ENCODE measurements around the gene PSMA8.
A peak's percentile ranks its signal among the peaks of the same experiment; 100 is the strongest.
"Not testable (repeated sequence)": the region's sequence is repeated elsewhere in the genome, so short reads cannot be mapped to it uniquely, and the experiment has no call there.

PSMA8 gene

DNA sequence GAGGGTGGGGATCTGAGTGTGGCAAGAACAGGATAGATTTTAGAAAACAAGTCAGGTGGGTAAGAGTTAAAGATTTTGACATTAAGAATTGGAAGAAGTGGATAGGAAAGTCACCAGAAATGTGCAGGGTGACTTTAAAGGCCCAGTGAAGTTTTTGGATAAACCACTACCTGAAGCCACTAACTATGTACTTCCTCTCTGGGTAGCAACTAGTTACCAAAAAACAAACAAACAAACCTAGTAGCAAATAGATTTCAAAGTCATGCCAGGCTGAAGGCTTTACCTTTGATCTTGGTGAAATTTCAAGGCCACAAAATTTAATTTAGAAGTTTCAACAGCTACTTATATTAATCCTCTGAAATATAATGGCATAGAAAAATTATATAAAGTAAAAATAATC lies 42.5 kb downstream of the PSMA8 start:
- no peak for DNase-seq

DNA sequence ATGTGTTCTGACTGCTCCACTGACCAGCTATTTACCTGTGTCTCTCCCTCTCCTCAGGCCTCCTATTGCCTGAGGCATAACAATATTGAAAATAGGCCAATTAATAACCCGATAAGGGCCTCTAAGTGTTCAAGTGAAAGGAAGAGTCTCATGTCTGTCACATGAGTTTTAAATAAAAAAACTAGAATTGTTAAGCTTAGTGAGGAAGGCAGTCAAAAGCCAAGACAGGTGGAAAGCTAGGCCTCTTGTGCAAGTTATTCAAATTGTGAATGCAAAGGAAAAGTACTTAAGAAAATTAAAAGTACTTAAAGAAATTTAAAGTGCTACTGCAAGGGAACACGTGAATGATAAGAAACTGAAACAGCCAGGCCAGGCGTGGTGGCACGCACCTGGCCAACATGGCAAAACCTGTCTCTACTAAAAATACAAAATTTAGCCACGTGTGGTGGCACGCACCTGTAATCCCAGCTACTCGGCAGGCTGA lies 47.7 kb downstream of the PSMA8 start:
- no peak for DNase-seq

DNA sequence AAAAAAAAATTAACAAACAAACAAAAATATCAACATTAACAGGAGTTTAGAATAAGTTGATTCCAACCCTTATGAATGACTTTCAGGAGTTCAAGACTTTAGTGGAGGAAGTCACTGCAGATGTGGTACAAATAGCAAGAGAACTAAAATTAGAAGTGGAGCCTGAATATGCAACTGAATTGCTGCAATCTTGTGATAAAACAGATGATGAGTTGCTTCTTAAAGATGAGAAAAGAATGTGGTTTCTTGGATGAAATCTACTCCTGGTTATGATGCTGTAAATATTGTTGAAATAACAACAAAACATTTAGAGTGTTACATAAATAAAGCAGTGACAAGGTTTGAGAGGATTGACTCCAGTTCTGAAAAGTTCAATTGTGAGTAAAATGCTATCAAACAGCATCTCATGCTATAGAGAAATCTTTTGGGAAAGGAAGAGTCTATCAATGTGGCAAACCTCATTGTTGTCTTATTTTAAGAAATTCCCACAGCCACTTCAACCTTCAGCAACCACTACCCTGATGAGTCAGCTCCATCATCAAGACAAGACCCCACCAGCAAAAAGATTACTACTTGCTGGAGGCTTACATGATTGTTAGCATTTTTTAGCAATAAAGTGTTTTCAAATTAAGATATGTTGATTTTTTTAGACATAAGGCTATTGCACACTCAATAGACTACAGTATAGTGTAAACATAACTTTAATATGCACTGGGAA lies 49.9 kb downstream of the PSMA8 start:
- no peak for DNase-seq

DNA sequence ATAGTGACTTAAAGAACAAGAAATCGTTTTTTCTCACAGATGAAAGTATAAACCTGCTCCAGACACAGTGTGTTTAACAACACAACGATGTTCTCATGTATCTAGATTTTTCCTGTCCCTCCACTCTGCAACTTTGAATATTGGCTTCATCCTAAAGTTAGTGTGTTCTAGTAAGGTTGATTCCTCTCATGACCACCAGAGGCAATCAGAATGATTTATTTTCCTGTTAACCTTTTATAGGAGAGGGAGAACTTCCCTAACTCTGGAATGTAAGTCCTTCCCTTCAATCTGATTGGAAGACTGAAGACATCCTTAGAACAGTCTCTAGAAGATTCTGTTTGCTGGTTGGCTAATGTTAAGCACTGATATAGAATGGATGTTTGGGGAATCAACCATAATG lies 51.6 kb downstream of the PSMA8 start:
- DNase-seq = no peak

DNA sequence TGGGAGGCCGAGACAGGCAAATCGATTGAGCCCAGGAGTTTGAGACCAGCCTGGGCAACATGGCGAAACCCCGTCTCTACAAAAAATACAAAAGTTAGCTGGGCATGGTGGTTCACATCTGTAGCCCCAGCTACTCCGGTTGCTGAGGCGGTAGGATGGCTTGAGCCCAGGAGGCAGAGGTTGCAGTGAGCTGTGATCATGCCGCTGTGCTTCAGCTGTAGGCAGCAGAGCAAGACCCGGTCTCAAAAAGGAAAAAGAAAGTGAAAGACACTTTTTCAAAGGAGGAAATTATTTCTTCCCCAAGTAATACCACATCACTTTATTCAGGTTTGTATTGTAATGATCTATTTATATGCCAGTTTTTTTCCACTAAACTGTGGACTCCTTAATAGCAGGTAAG lies 56.8 kb downstream of the PSMA8 start:
- DNase-seq = no peak

DNA sequence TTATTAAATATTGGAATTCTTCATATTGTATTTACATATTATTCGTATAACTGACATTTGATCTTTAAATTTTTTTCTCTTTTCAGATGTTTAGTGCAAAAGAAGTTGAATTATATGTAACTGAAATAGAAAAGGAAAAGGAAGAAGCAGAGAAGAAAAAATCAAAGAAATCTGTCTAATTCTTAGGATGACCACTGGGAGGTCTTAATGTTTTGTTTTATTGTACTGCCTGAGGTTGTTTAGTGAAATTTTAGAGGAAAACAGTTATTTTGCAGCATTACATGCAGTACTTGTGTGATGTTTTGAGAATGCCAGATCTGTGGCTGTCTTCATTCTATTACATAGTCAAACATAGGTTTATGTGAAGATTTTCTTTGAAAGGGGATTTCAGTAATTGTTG lies 58.6 kb downstream of the PSMA8 start:
- no peak for DNase-seq

DNA sequence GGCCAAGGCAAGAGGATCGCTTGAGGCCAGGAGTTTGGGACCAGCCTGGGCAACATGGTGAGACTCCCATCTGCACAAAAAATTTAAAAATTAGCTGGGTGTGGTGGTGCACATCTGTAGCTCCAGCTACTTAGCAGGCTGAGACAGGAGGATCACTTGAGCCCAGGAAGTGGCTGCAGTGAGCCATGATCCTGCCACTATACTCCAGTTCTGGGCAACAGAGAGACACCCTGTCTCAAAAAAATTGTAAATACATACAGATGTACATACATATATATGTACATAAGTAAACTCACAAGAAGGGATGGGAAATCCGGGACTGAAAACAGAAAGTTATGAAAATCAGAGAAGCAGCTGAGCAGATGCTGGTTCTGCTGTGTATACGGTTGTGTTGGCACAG lies 62.9 kb downstream of the PSMA8 start:
- DNase-seq = no peak

DNA sequence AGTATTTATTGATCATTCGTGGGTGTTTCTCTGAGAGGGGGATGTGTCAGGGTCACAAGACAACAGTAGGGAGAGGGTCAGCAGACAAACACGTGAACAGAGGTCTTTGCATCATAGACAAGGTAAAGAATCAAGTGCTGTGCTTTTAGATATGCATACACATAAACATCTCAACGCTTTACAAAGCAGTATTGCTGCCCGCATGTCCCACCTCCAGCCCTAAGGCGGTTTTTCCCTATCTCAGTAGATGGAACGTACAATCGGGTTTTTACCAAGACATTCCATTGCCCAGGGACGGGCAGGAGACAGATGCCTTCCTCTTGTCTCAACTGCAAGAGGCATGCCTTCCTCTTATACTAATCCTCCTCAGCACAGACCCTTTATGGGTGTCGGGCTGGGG lies 68.3 kb downstream of the PSMA8 start:
- not testable (repeated sequence) for DNase-seq

DNA sequence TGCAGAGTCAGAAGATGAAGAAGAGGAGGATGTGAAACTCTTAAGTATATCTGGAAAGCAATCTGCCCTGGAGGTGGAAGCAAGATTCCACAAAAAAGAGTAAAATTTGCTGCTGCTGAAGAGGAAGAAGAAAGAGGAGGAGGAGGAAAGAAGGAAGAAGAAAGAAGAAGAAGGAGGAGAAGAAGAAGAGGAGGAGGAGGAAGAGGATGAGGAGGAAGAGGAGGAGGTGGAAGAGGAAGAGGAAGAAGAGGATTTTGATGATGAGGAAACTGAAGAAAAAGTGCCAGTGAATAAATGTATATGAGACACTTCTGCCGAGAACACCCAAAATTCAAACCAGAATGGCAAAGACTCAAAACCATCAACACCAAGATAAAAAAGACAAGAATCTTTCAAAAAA lies 71.6 kb downstream of the PSMA8 start:
- no peak for DNase-seq

DNA sequence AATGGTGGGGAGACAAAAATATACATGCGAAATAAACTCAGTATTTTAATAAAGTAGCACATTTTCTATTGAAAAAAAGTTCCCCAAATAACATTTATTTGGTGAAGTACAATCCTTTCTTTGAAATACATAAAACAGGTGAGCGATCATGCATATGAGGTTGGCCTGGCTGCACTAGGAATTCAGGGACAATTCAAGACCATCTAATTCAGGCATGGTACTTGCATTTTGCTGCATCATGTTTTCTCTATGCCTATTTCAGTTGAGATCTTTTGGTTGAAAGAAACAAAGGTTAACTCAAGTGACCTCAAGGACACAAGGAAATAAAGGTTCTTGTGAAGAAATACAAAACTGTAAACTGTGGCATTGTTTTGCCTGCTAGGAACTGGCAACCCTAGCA lies 72.8 kb downstream of the PSMA8 start:
- DNase-seq = no peak

DNA sequence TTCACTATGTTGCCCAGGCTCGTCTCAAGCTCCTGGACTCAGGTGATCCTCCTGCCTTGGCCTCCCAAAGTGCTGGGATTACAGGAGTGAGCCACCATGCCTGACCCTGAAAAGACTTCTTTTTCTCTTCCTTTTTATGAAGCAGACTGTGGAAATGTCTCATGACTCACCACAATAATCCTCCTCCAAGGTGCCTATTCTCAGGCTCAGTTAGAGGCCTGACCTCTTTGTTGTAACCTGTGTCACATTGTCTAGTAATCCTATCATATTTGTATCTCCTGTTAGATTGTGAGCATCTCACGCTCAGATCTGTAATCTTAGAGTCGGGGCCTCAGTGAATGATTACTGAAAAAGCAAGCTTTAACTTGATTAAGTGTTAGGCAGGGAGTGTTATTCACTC lies 74.3 kb downstream of the PSMA8 start:
- no peak for DNase-seq

DNA sequence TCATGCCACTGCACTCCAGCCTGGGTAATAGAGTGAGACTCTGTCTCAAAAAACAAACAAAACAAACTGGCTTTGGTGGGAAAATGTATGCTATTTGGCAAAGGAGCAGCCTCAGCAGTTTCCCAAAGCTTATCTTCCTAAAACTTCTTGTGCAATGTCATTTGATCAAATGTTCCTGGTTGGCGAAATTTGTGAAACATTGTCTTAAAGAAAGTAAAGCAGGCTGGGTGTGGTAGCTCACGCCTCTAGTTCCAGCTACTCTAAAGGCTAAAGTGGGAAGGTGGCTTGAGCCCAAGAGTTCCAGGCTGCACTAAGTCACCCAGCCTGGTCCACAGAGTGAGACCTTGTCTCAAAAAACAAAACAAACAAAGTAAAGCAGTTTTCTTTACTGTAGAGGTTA lies 75.3 kb downstream of the PSMA8 start:
- no peak for DNase-seq

DNA sequence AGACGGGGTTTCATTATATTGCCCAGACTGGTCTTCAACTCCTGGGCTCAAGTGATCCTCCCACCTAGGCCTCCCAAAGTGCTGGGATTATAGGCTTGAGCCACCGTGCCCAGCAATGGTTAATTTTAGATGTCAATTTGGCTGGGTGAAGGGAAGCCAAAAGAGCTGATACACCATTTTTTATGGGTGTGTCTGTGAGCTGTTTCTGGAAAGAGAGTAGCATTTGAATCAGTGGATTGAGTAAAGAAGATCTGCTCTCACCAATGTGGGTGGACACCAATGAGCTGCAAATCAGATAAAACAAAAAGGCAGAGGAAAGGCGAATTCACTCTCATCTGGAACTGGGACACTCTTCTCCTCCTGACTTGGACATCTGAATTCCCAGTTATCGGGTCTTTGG lies 76.5 kb downstream of the PSMA8 start:
- DNase-seq = no peak

DNA sequence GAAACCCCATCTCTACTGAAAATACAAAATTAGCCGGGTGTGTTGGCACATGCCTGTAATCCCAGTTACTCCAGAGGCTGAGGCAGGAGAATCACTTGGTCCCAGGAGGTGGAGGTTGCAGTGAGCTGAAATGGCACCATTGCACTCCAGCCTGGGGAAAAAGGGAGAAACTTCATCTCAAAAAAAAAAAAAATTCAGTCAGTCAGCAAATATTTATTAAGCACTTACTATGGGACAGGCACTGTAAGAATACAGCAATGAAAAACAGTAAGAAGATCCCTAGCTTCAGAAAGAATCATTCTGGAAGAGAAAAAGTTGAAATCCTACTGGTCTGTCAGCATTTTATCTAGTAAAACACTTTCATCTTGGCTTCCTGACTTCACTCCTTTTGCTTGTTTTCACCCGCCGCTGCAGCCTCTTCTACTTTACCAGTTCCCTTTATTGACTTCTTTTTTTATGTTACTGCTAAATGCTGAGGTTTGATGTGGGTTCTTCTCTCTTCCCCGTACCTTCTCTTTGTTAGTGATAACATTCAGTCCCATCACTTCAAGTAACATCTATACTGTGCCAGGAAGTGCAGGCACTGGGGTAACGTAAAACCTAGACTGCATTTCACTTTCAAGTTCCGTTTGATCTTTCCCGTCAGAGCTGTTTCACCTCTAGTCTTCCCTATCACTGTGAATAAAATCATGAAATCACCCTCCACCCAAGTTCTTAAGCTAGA lies 81.7 kb downstream of the PSMA8 start:
- no peak for DNase-seq

DNA sequence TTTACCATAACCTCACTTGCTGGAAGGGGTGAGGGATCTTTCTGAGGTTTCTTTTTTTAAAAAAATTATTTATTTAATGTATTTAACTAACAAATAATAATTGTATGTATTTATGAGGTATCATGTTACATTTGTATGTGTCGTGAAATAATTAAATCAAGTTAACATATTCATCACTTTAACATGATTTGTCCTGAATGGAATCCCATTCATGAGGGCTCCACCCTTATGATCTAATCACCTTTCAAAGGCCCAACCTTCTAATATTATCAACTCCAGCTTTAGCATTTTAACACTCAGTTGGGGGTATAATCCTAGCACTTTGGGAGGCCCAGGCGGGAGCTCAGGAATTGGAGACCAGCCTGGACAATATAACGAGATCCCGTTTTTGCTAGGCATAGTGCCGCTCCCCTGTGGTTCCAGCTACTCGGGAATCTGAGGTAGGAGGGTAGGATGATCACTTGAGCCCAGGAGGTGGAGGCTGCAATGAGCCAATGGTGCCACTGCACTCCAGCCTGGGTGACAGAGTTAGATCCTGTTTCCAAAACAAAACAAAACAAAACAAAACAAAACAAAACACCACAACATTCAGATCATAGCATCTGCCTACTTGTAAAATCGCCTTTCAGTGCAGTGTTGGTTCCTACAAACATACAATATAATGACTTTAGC lies 91.5 kb downstream of the PSMA8 start:
- no peak for DNase-seq

DNA sequence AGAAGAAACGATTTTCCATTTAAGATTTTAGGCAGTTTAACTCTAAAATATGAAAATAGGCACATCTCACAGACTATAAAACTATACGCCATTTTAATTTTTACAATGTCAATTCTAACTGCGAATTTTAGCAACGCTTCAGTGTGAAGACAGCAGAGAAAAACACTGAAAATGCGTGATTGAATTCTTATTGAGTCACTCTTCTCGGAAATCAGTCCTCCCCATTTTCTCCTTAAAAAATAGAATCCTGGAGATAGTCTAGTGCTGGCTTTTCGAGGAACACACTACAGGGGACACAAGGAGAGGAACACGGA lies 92.2 kb downstream of the PSMA8 start:
- DNase-seq = no peak

DNA sequence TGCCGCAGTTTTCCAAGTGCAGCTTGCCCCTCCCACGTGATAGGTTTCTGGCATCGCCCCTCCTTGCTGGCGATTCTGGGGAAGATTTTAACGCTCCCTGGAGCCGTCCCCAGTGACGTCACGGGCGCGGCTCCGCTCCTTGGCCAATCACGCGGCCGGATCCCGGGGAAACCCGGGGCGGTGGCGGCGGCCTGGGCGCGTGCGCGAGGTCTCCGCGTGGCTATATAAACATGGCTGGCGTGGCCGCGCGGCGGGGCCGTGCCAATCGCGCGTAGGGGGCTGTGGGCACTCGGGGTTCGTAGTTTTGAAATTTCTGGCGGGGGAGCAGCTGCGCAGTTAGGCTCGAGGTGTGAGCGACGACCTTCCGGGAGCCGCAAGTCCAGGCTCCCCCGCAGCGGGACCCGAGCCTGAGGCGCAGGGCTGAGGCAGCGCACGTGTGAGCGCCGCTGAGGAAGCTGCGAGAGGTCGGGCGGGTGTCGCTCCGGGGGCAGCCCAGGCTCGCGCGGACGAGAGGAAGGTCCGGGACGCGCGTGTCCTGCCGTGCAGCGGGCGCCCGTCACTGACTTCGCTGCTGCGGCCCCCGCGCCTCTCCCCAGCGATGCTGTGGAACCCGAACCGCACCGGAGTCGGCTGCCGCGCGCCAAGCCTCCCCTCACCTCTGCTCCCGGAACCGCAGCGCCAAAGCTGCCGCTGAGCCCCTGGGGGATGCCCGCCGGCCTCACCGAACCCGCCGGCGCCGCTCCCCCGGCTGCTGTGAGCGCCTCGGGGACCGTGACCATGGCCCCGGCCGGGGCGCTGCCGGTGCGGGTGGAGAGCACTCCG lies 92.8 kb downstream of the PSMA8 start, which contains the start of gene TAF4B:
Gene TAF4B (plus strand): TSS at position 217 of the 822 bp plus-strand sequence. CDS start 489 bp downstream, at position 706.
- DNase-seq = peak; percentile 94

DNA sequence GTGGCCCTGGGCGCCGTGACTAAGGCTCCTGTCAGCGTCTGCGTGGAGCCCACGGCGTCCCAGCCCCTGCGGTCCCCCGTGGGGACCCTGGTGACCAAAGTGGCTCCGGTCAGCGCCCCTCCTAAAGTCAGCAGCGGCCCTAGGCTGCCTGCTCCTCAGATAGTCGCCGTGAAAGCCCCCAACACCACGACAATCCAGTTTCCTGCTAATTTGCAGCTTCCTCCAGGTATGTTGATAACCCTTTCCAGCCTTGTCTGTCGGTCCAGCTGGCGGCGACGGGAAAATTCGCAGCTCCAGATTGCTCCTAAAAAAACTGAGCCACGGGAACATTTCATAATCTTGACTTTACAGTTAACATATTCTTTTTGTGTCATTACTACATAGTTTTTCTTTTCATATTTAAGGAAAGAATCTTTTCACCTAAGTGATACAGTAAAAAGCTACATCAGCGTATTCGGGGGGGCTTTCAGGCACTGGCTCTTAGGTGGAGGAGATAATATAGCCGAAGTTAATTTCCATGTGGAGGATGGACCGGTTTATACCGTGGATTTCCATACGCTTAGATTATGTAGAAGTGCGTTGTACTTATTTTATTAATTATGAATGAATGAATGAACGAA lies 93.5 kb downstream of the PSMA8 start:
- DNase-seq = no peak

DNA sequence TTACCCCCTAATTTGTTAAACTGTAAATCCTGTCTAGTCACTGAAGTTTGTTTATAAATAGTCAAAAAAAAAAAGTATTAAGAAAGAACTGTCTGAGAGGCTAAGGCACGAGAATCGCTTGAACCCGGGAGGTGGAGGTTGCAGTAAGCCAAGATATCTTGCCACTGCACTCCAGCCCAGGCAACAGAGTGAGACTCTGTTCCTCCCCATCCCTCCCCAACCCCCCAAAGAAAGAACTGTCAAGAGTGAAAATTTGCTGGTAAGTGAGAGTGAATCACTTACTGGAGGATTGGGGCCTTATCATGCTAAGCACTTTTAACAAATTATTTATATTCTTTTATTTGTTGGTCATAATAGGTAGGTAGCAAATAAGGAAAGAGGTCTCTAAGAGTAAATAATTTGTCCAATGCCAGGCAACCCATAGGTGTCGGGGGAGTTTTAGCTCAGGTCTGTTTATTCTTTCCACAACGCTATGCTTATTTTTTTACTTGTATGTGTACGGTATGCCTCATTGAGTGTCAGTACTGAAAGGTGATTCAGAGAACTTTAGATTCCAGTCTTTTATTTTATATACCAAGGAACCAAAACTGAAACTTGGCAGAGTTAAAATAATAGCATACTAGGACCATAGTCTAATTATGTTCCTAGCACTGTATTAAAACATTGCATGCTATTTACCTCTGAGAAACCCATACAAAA lies 95.0 kb downstream of the PSMA8 start:
- no peak for DNase-seq

DNA sequence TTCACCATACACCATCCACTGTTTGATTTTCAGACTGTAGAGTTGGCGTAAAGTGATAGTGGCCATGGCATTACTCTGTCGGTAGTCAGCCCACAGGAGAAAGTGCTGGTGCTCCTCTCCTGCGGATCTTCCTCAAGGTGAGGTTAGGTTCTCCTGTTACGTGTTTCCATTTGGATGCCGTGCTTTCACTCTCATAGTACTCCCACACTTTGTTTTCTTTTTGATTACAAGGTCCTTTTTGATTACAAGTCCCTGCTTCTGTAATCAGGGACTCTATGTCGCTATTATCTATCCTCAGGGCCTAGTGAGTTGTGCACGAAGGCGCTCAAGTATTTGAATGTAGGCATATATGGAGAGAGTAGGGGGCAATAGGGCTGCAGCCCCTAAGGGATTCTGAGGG lies 96.8 kb downstream of the PSMA8 start:
- DNase-seq = no peak

DNA sequence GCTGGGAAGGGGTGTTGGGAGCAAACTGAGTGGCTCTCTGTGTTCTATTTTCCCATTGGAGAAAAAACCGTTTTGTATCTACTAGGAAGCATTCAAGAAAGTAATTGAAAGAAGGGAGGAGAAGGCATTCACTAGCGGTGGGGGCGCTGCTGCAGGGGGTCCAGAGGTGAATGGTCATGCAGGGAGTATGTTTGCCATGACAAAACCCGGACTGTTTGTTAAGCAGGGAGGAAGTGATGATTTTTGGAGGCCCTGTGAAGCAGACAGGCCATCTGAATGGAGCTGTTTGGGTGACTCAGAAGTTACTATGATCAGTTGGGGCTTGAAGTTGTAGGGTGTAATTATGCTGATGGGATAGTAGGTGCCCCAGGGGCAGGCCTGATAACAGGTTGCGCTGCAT lies 99.5 kb downstream of the PSMA8 start:
- no peak for DNase-seq

DNA sequence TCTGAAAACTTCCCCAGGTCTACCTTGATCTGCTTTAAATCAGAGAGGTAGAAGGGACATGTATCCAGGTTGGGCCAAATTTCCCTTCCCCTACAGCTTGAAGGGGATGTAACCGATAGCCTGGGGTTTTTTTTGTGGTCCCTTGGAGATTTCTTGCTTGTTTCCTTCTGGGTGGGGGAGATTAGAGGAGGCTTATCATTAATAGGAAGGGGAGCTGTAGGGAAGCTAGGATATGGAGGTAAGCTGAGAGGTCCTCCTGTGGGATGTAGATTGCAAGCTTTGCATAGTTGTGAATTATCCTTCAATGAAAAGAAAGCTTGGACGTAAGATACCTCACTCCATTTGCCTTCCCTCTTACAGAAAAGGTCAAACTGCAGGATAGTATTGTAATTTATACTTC lies 103.7 kb downstream of the PSMA8 start:
- DNase-seq = not testable (repeated sequence)

All from NCI-H2171 (cell line).